Endothelial cell of umbilical vein (primary cell): ENCODE measurements around the gene ENO2. TPM values are rescaled to one million over a fixed set of nuclear protein-coding genes. Genes with fewer than 3 reads are reported as not detected.

Source experiments
- BruUV-seq: library from RNA; stranded (reverse); fragments of 400-500 nt; replicated peaks from 2 replicates; lab custom pipeline; 2021; lab: Mats Ljungman, UMichigan
- CTCF ChIA-PET: fragments of 300-600, 350-600 bp; sonication (Branson Sonifier 250); formaldehyde crosslinking; loops from one replicate; lab custom pipeline; 2021; ENCODE audit warnings: antibody characterized with exemption, inconsistent platforms; lab: Charles Lee
- POLR2A ChIA-PET: fragments of 300-600, 350-600 bp; sonication (Branson Sonifier 250); formaldehyde crosslinking; loops from one replicate; lab custom pipeline; 2021; ENCODE audit warnings: antibody characterized with exemption, inconsistent platforms; lab: Charles Lee
- DNase-seq: peaks from one replicate; pipeline ENCODE4 v3.0.0-alpha.2; 2011; ENCODE audit warnings: low read depth, low spot score
- FAIRE-seq: peaks from 2 replicates; lab custom pipeline; 2011; peaks lifted over from hg19 to GRCh38; lab: Jason Lieb, UNC
- H2AFZ ChIP-seq: 2 replicates; pipeline ENCODE4 v1.6.0; 2012; ENCODE audit warnings: low read depth, low read length, control low read depth, inconsistent platforms
- H3K27ac ChIP-seq: 2 replicates; pipeline ENCODE4 v1.5.1; 2011; ENCODE audit warnings: low read depth, mild to moderate bottlenecking, control low read depth, low read length, moderate library complexity; ENCODE audit not compliant: insufficient read depth
- H3K27me3 ChIP-seq, 2 experiments: 2 replicates each; pipeline versions ENCODE4 v1.6.0 to v1.6.1; 2011; ENCODE audit warnings: low read length in 2 of 2, mixed read lengths in 1 of 2; ENCODE audit not compliant: control insufficient read depth in 2 of 2, insufficient read depth in 2 of 2
- H3K36me3 ChIP-seq, 2 experiments: 2 replicates in 1 of 2; 3 replicates in 1 of 2; pipeline ENCODE4 v1.5.1; 2011; ENCODE audit warnings: low read length in 2 of 2, mild to moderate bottlenecking in 1 of 2, moderate library complexity in 1 of 2; ENCODE audit not compliant: control insufficient read depth in 2 of 2, insufficient read depth in 2 of 2; ENCODE audit errors: extremely low read depth in 1 of 2
- H3K4me1 ChIP-seq: 3 replicates; pipeline ENCODE4 v1.5.1; 2011; ENCODE audit warnings: mild to moderate bottlenecking, low read length; ENCODE audit not compliant: control insufficient read depth, insufficient read depth; ENCODE audit errors: extremely low read depth
- H3K4me2 ChIP-seq: 2 replicates; pipeline ENCODE4 v1.6.1; 2011; ENCODE audit warnings: low read length, control low read depth, mixed read lengths; ENCODE audit not compliant: insufficient read depth
- H3K4me3 ChIP-seq, 3 experiments: fragments of 200-600 bp in 1 of 3; sonication (generic), shearing (Covaris generic) in 1 of 3; replicated peaks in 1 of 3; 2 replicates each; pipeline ENCODE4 v1.5.1; 2011 to 2016; ENCODE audit warnings: control low read depth in 3 of 3, low read length in 3 of 3, mild to moderate bottlenecking in 2 of 3, inconsistent platforms in 1 of 3, low read depth in 1 of 3, moderate library complexity in 1 of 3; ENCODE audit not compliant: insufficient read depth in 1 of 3
- H3K79me2 ChIP-seq: 2 replicates; pipeline ENCODE4 v1.6.0; 2012; ENCODE audit warnings: low read length, inconsistent platforms; ENCODE audit not compliant: control insufficient read depth, insufficient read depth
- H3K9ac ChIP-seq: replicated peaks from 2 replicates; pipeline ENCODE3; 2011; ENCODE audit warnings: low read length, control low read depth; ENCODE audit not compliant: insufficient read depth; ENCODE audit errors: extremely low read depth
- H3K9me1 ChIP-seq: replicated peaks from 3 replicates; pipeline ENCODE4 v1.6.0; 2011; ENCODE audit warnings: mild to moderate bottlenecking, low read length; ENCODE audit not compliant: control insufficient read depth, insufficient read depth; ENCODE audit errors: extremely low read depth
- H3K9me3 ChIP-seq: replicated peaks from 2 replicates; pipeline ENCODE4 v1.5.1; 2012; ENCODE audit warnings: low read length, inconsistent platforms; ENCODE audit not compliant: control insufficient read depth, insufficient read depth
- H4K20me1 ChIP-seq: replicated peaks from 2 replicates; pipeline ENCODE3; 2011; ENCODE audit warnings: mild to moderate bottlenecking, low read length; ENCODE audit not compliant: control insufficient read depth, insufficient read depth; ENCODE audit errors: extremely low read depth
- EZH2 ChIP-seq: IDR thresholded peaks from 2 replicates; pipeline ENCODE4 v1.6.1; 2012; ENCODE audit warnings: borderline replicate concordance, low read depth, mild to moderate bottlenecking, moderate library complexity, low read length, inconsistent platforms; ENCODE audit not compliant: severe bottlenecking
- FOS ChIP-seq: IDR thresholded peaks from 2 replicates; pipeline ENCODE4 v1.6.1; 2011; ENCODE audit warnings: mild to moderate bottlenecking, low read length, moderate library complexity, borderline replicate concordance; ENCODE audit not compliant: insufficient read depth
- GATA2 ChIP-seq: IDR thresholded peaks from 2 replicates; pipeline ENCODE4 v1.7.0; 2011; ENCODE audit warnings: low read depth, mild to moderate bottlenecking, moderate library complexity, mixed read lengths, low read length; ENCODE audit not compliant: insufficient read length, insufficient read depth
- JUN ChIP-seq: IDR thresholded peaks from 2 replicates; pipeline ENCODE4 v1.6.1; 2011; ENCODE audit warnings: borderline replicate concordance, low read depth; ENCODE audit not compliant: insufficient read length, insufficient read depth
- MYC ChIP-seq: IDR thresholded peaks from one replicate; pipeline ENCODE4 v1.6.1; 2011; ENCODE audit warnings: mild to moderate bottlenecking, low read depth, low read length
- POLR2A ChIP-seq: IDR thresholded peaks from 2 replicates; pipeline ENCODE4 v1.6.1; 2012; ENCODE audit warnings: low read depth, mild to moderate bottlenecking, control low read depth, low read length
- POLR2AphosphoS5 ChIP-seq: IDR thresholded peaks from 2 replicates; pipeline ENCODE4 v1.6.1; 2012; ENCODE audit warnings: low read depth, mild to moderate bottlenecking, control low read depth, low read length, moderate library complexity; ENCODE audit not compliant: insufficient read depth
- dilution Hi-C: fragments of 300-500 bp; cut with MboI; formaldehyde crosslinking; loops from one replicate; pipeline ENCODE4 v1.15.0; 2019; ENCODE audit warnings: low sequenced_read_pairs; ENCODE audit not compliant: extremely low pct_ligation_motif_present
- intact Hi-C: fragments of 100-400 bp; cut with micrococcal nuclease; formaldehyde crosslinking; loops from one replicate; pipeline ENCODE4 v1.10.0; 2022
- polyA plus RNA-seq, 4 experiments: library from polyadenylated mRNA; depleted of rRNA in 3 of 4; stranded (reverse) in 3 of 4; unstranded in 1 of 4; fragments of >200 nt; gene quantifications; 2 replicates each; pipeline versions ENCODE4 v1.2.1 to v1.2.3, GENCODE V29; 2011 to 2012; ENCODE audit warnings: missing spikeins in 1 of 4
- total RNA-seq: library from RNA; stranded (reverse); gene quantifications from 2 replicates; pipeline ENCODE4 v1.2.3, GENCODE V29; 2021
- TF ChIP-seq, protein P1 (sequence below), 2 donors: IDR thresholded peaks; 1 replicate in 1 of 2; 2 replicates in 1 of 2; pipeline ENCODE4 v1.5.1; 2011; ENCODE audit warnings: low read length in 2 of 2, mild to moderate bottlenecking in 2 of 2, moderate library complexity in 2 of 2, control low read depth in 1 of 2, inconsistent platforms in 1 of 2, low read depth in 1 of 2; ENCODE audit not compliant: insufficient read depth in 1 of 2; ENCODE audit errors: extremely low read depth in 1 of 2
- TF ChIP-seq, protein P2 (sequence below): IDR thresholded peaks from 2 replicates; pipeline ENCODE4 v1.6.1; 2011; ENCODE audit not compliant: insufficient read depth, insufficient read length

The ENO2 gene
- total and polyA plus RNA-seq, 2 donors (not counting 3 experiments of a cell fraction or from before 2014, with no cell fraction given): 11.4 to 18.6 TPM

DNA sequence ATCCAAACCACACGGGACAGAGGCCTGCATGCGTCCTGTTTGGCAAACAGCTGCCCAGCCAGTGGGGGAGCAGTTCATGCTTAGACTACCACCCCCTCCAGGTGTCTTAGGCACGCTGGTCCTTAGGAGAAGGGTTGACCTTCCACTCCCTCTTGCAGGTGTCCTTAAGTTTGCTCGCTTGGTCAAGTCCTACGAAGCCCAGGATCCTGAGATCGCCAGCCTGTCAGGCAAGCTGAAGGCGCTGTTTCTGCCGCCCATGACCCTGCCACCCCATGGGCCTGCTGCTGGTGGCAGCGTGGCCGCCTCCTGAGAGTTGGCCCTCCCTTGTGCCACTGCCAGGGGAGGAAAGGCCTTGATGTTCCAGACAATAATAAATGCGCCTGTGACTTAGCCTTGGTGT, 31.2 kb downstream of the ENO2 start:
- Histone ChIP-seq H3K4me2 (no peak overlapping the region), H3K27ac (no peak overlapping the region), H3K9me3 (no peaks in the 10 kb centered on the region), H4K20me1 (no peaks in the 10 kb centered on the region), H3K4me1 (peaks cover 15% of the 10 kb centered on the region), H3K36me3 (peaks cover 0 to 11% of the 10 kb centered on the region in 2 experiments), H3K27me3 (no peaks in the 10 kb centered on the region), H3K79me2 (no peaks in the 10 kb centered on the region), H3K9me1 (no peaks in the 10 kb centered on the region), H3K9ac (no peak overlapping the region), H2AFZ (no peak overlapping the region), H3K4me3 (no peak overlapping the region)
- BruUV-seq: no TSS peak
- ChIA-PET CTCF (interaction anchor here (0.9 to 6.0 kb wide), 6 partner anchors 9 to 165 kb away, joined by 4 to 124 read pairs (median 12); partner anchors contain the start of gene C1RL), POLR2A (interaction anchor here (1.5 to 2.0 kb wide), 2 partner anchors 19 to 78 kb away, joined by 6 read pairs; partner anchors contain the start of gene TPI1)
- dilution Hi-C loops: no loop called here
- TF ChIP-seq FOS (no peak), POLR2A (no peak), MYC (no peak), JUN (no peak), EZH2 (no peak), POLR2AphosphoS5 (no peak), GATA2 (no peak)
- TF ChIP-seq, protein P1, sequence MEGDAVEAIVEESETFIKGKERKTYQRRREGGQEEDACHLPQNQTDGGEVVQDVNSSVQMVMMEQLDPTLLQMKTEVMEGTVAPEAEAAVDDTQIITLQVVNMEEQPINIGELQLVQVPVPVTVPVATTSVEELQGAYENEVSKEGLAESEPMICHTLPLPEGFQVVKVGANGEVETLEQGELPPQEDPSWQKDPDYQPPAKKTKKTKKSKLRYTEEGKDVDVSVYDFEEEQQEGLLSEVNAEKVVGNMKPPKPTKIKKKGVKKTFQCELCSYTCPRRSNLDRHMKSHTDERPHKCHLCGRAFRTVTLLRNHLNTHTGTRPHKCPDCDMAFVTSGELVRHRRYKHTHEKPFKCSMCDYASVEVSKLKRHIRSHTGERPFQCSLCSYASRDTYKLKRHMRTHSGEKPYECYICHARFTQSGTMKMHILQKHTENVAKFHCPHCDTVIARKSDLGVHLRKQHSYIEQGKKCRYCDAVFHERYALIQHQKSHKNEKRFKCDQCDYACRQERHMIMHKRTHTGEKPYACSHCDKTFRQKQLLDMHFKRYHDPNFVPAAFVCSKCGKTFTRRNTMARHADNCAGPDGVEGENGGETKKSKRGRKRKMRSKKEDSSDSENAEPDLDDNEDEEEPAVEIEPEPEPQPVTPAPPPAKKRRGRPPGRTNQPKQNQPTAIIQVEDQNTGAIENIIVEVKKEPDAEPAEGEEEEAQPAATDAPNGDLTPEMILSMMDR (IDR thresholded peaks at IDR 0.05; ENCODE audit: extremely low read depth in 1 of 2, insufficient read depth in 1 of 2, low read depth in 1 of 2, low read length in 2 of 2): no peak
- TF ChIP-seq, protein P2, sequence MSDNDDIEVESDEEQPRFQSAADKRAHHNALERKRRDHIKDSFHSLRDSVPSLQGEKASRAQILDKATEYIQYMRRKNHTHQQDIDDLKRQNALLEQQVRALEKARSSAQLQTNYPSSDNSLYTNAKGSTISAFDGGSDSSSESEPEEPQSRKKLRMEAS: no peak
- intact Hi-C loops: loop anchor here (2.0 kb wide), 1 partner anchor 73 kb away; the partner anchor contains the start of gene LPCAT3
- no peak for DNase-seq
- FAIRE-seq: no peak
